GM21423 (cell line): ENCODE results near the gene CENPB.

Experiments
- ATAC-seq: cut with Tn5 transposase; IDR thresholded peaks from one replicate; pipeline ENCODE4 v1.9.1; 2021; ENCODE audit warnings: mild to moderate bottlenecking, moderate library complexity; ENCODE audit not compliant: unreplicated experiment

CENPB gene

GRCh38 chr20:3751305-3751674, 35.2 kb downstream of the CENPB start:
- ATAC-seq = no peak

- ATAC-seq = no peak
Measured at GRCh38 chr20:3749689-3750531, 36.6 kb downstream of the CENPB start.

- no peak for ATAC-seq
Measured at GRCh38 chr20:3749087-3749688, 37.4 kb downstream of the CENPB start.

GRCh38 chr20:3748073-3748472, 38.5 kb downstream of the CENPB start:
- no peak for ATAC-seq

GRCh38 chr20:3747471-3747870, 39.1 kb downstream of the CENPB start:
- ATAC-seq = no peak

- no peak for ATAC-seq
Measured at GRCh38 chr20:3745686-3746173, 40.8 kb downstream of the CENPB start.

- ATAC-seq = no peak
Measured at GRCh38 chr20:3744806-3745685, 41.5 kb downstream of the CENPB start.

GRCh38 chr20:3744037-3744436, 42.5 kb downstream of the CENPB start:
- no peak for ATAC-seq

GRCh38 chr20:3743251-3743650, 43.3 kb downstream of the CENPB start:
- no peak for ATAC-seq

- no peak for ATAC-seq
Measured at GRCh38 chr20:3741836-3742458, 44.6 kb downstream of the CENPB start.

- no peak for ATAC-seq
Measured at GRCh38 chr20:3740615-3741301, 45.8 kb downstream of the CENPB start.

- ATAC-seq = no peak
Measured at GRCh38 chr20:3739926-3740451, 46.6 kb downstream of the CENPB start.

- ATAC-seq = no peak
Measured at GRCh38 chr20:3739054-3739925, 47.2 kb downstream of the CENPB start.

GRCh38 chr20:3738111-3739053, 48.2 kb downstream of the CENPB start:
- no peak for ATAC-seq

- ATAC-seq = no peak
Measured at GRCh38 chr20:3735768-3736167, 50.8 kb downstream of the CENPB start.

- ATAC-seq = no peak
Measured at GRCh38 chr20:3734111-3734843, 52.3 kb downstream of the CENPB start.
